HepG2 (cell line): ENCODE measurements around the gene OSGIN1. TPM values are rescaled to one million over a fixed set of nuclear protein-coding genes. Genes with fewer than 3 reads are reported as not detected.

Experiments
- ATAC-seq: fragments of 200-7000 bp; cut with Tn5 transposase; 3 replicates; pipeline ENCODE4 v1.9.1; 2020; ENCODE audit warnings: mild to moderate bottlenecking, moderate library complexity
- BruUV-seq: library from RNA; stranded (reverse); fragments of 400-500 nt; replicated peaks from 2 replicates; lab custom pipeline; 2021; lab: Mats Ljungman, UMichigan
- CTCF ChIA-PET: fragments of 300-600 bp; formaldehyde crosslinking; extraction: SDS; loops from one replicate; lab custom pipeline; 2021; ENCODE audit warnings: low total read pairs, inconsistent platforms, low intra/inter-chr PET ratio; lab: Yijun Ruan, JAX
- POLR2A ChIA-PET: fragments of 350-600 bp; sonication (Branson Sonifier 250); formaldehyde crosslinking; loops from one replicate; lab custom pipeline; 2020; ENCODE audit warnings: antibody characterized with exemption, inconsistent platforms; lab: Yijun Ruan, JAX
- DNase-seq: peaks from one replicate; pipeline ENCODE4 v3.0.0-alpha.2; 2015; ENCODE audit warnings: low spot score
- FAIRE-seq: peaks from 3 replicates; lab custom pipeline; 2011; peaks lifted over from hg19 to GRCh38; lab: Jason Lieb, UNC
- H2AFZ ChIP-seq: one replicate; pipeline ENCODE4 v1.6.1; 2011; ENCODE audit warnings: low read length, inconsistent platforms
- H3K27ac ChIP-seq: fragments of 300-600 bp; 3 replicates; pipeline ENCODE4 v1.8.0; 2011; ENCODE audit warnings: mixed run types, mild to moderate bottlenecking, mixed read lengths, low read length, inconsistent platforms; ENCODE audit not compliant: insufficient read depth; ENCODE audit errors: extremely low read length
- H3K27me3 ChIP-seq, 2 experiments: fragments of 200-600 bp in 1 of 2; 2 replicates in 1 of 2; 3 replicates in 1 of 2; pipeline versions ENCODE4 v1.6.0 to v1.8.0; 2011; ENCODE audit warnings: low read length in 2 of 2, mild to moderate bottlenecking in 2 of 2, moderate library complexity in 2 of 2, inconsistent platforms in 1 of 2; ENCODE audit not compliant: insufficient read depth in 2 of 2, control insufficient read depth in 1 of 2
- H3K36me3 ChIP-seq, 2 experiments: fragments of 200-600 bp in 1 of 2; replicated peaks in 1 of 2; 2 replicates in 1 of 2; 3 replicates in 1 of 2; pipeline versions ENCODE4 v1.5.1 to v1.8.0; 2011; ENCODE audit warnings: low read length in 2 of 2, inconsistent platforms in 1 of 2; ENCODE audit not compliant: insufficient read depth in 2 of 2, control insufficient read depth in 1 of 2
- H3K4me1 ChIP-seq: 2 replicates; pipeline ENCODE4 v1.5.1; 2012; ENCODE audit warnings: low read length, inconsistent platforms; ENCODE audit not compliant: insufficient read depth
- H3K4me2 ChIP-seq: 2 replicates; pipeline ENCODE4 v1.6.0; 2011; ENCODE audit warnings: low read depth, low read length, inconsistent platforms
- H3K4me3 ChIP-seq, 3 experiments: fragments of 200-600 bp in 1 of 3; sonication (generic), shearing (Covaris generic) in 1 of 3; replicated peaks in 1 of 3; 2 replicates each; pipeline ENCODE4 v1.5.1; 2011 to 2016; ENCODE audit warnings: low read length in 3 of 3, inconsistent platforms in 2 of 3, low read depth in 2 of 3, mild to moderate bottlenecking in 2 of 3, control low read depth in 1 of 3, mixed read lengths in 1 of 3; ENCODE audit not compliant: insufficient read depth in 1 of 3
- H3K79me2 ChIP-seq: one replicate; pipeline ENCODE4 v1.6.1; 2011; ENCODE audit warnings: low read length, inconsistent platforms; ENCODE audit not compliant: insufficient read depth
- H3K9ac ChIP-seq: 2 replicates; pipeline ENCODE4 v1.6.0; 2011; ENCODE audit warnings: mild to moderate bottlenecking, low read depth, low read length, inconsistent platforms; ENCODE audit not compliant: insufficient read depth
- H3K9me3 ChIP-seq: 2 replicates; pipeline ENCODE4 v1.5.1; 2012; ENCODE audit warnings: mild to moderate bottlenecking, low read length
- H4K20me1 ChIP-seq: 2 replicates; pipeline ENCODE4 v1.6.0; 2011; ENCODE audit warnings: inconsistent platforms, mild to moderate bottlenecking, low read length, moderate library complexity; ENCODE audit not compliant: insufficient read depth
- CCAR2 ChIP-seq: fragments of 200-400 bp; formaldehyde crosslinking; optimal IDR thresholded peaks from 2 replicates; pipeline ENCODE3; 2018; ENCODE audit warnings: low read depth, mild to moderate bottlenecking, low read length, moderate library complexity
- HDAC2 ChIP-seq: sonication (generic); formaldehyde crosslinking; IDR thresholded peaks from 2 replicates; pipeline ENCODE4 v1.4.0; 2020; ENCODE audit warnings: missing genetic modification reagents
- KAT7 ChIP-seq: IDR thresholded peaks from 2 replicates; pipeline ENCODE4 v1.6.1; 2018; ENCODE audit warnings: borderline replicate concordance, missing compliant biosample characterization
- MAFK ChIP-seq, 2 experiments: IDR thresholded peaks in 1 of 2; conservative IDR thresholded peaks in 1 of 2; 2 replicates each; pipeline ENCODE4 v1.6.1; 2011; ENCODE audit warnings: improper control_type of control experiment in 2 of 2, low read length in 2 of 2
- MED13 ChIP-seq: sonication (generic); formaldehyde crosslinking; IDR thresholded peaks from 2 replicates; pipeline ENCODE4 v1.5.0; 2020; ENCODE audit warnings: missing genetic modification reagents
- MEIS1 ChIP-seq: sonication (generic); formaldehyde crosslinking; IDR thresholded peaks from 2 replicates; pipeline ENCODE4 v1.9.0; 2021; ENCODE audit warnings: mild to moderate bottlenecking, missing genetic modification reagents, moderate library complexity, borderline replicate concordance
- PHF8 ChIP-seq: sonication (generic); formaldehyde crosslinking; IDR thresholded peaks from 2 replicates; pipeline ENCODE4 v1.5.0; 2020; ENCODE audit warnings: missing genetic modification reagents
- PLRG1 ChIP-seq: fragments of 450-650 bp; conservative IDR thresholded peaks from 2 replicates; pipeline ENCODE4 v1.6.1; 2016
- SIX4 ChIP-seq: sonication (generic); formaldehyde crosslinking; IDR thresholded peaks from 2 replicates; pipeline ENCODE4 v1.4.0; 2020; ENCODE audit warnings: missing genetic modification reagents
- SRF ChIP-seq: IDR thresholded peaks from 2 replicates; pipeline ENCODE4 v1.6.1; 2011; ENCODE audit warnings: mild to moderate bottlenecking, low read depth, low read length, moderate library complexity
- THAP11 ChIP-seq: IDR thresholded peaks from 2 replicates; pipeline ENCODE4 v1.6.1; 2016; ENCODE audit warnings: missing biosample characterization, missing genetic modification reagents
- ZNF530 ChIP-seq: sonication (generic); formaldehyde crosslinking; IDR thresholded peaks from 2 replicates; pipeline ENCODE4 v1.5.0; 2020; ENCODE audit warnings: low read depth, mild to moderate bottlenecking, missing genetic modification reagents
- ZNF577 ChIP-seq: sonication (generic); formaldehyde crosslinking; IDR thresholded peaks from 2 replicates; pipeline ENCODE4 v1.4.0; 2020; ENCODE audit warnings: mild to moderate bottlenecking, low read depth, missing genetic modification reagents, borderline replicate concordance
- ZNF83 ChIP-seq: sonication (generic); formaldehyde crosslinking; IDR thresholded peaks from 2 replicates; pipeline ENCODE4 v1.4.0; 2020; ENCODE audit warnings: missing genetic modification reagents, mild to moderate bottlenecking, borderline replicate concordance
- ZNF850 ChIP-seq: sonication (generic); formaldehyde crosslinking; conservative IDR thresholded peaks from 2 replicates; pipeline ENCODE4 v1.9.0; 2021; ENCODE audit warnings: mild to moderate bottlenecking, missing genetic modification reagents
- WGBS: methylation state at CpG from one replicate; pipeline ENCODE4 v1.1.6; 2017; ENCODE audit warnings: low lambda C conversion rate; 5-methylcytosine and 5-hydroxymethylcytosine counted together
- in situ Hi-C: cut with HindIII; loops from 2 replicates; pipeline ENCODE4 v1.10.0; 2017; ENCODE audit warnings: low pct_unique_long_range_greater_than_20kb; ENCODE audit not compliant: extremely low pct_ligation_motif_present
- intact Hi-C: fragments of 100-400 bp; cut with micrococcal nuclease; formaldehyde crosslinking; loops from one replicate; pipeline ENCODE4 v1.10.0; 2022; ENCODE audit not compliant: unreplicated experiment
- polyA plus RNA-seq, 8 experiments: library from polyadenylated mRNA; depleted of rRNA in 3 of 8; stranded (reverse) in 7 of 8; unstranded in 1 of 8; fragments of >200 nt; fragmentation: Illumina TruSeq in 4 of 8; extraction: Trizol in 4 of 8; gene quantifications; 2 replicates each; pipeline versions ENCODE4 v1.2.1 to v1.2.3, GENCODE V29; 2011 to 2016; ENCODE audit warnings: low read depth in 4 of 8, missing spikeins in 1 of 8, mixed read lengths in 1 of 8; ENCODE audit not compliant: insufficient read depth in 1 of 8
- total RNA-seq, 5 experiments: library from RNA; depleted of rRNA; stranded (reverse); fragments of >200 nt; fragmentation: Illumina TruSeq; extraction: Trizol; gene quantifications; 2 replicates each; pipeline ENCODE4 v1.2.3, GENCODE V29; 2016; ENCODE audit warnings: low read depth in 1 of 5
- TF ChIP-seq, protein P1 (sequence below): sonication (generic); formaldehyde crosslinking; IDR thresholded peaks from 2 replicates; pipeline ENCODE4 v1.5.0; 2020; ENCODE audit warnings: missing genetic modification reagents, mild to moderate bottlenecking, borderline replicate concordance
- TF ChIP-seq, protein P2 (sequence below): sonication (generic); formaldehyde crosslinking; IDR thresholded peaks from 2 replicates; pipeline ENCODE4 v1.5.0; 2020; ENCODE audit warnings: mild to moderate bottlenecking, missing genetic modification reagents, borderline replicate concordance

Gene OSGIN1
- total and polyA plus RNA-seq, 2 of the 13 experiments (the other 11 are each of a cell fraction or from before 2014, with no cell fraction given) = 20.5 to 27.1 TPM

DNA sequence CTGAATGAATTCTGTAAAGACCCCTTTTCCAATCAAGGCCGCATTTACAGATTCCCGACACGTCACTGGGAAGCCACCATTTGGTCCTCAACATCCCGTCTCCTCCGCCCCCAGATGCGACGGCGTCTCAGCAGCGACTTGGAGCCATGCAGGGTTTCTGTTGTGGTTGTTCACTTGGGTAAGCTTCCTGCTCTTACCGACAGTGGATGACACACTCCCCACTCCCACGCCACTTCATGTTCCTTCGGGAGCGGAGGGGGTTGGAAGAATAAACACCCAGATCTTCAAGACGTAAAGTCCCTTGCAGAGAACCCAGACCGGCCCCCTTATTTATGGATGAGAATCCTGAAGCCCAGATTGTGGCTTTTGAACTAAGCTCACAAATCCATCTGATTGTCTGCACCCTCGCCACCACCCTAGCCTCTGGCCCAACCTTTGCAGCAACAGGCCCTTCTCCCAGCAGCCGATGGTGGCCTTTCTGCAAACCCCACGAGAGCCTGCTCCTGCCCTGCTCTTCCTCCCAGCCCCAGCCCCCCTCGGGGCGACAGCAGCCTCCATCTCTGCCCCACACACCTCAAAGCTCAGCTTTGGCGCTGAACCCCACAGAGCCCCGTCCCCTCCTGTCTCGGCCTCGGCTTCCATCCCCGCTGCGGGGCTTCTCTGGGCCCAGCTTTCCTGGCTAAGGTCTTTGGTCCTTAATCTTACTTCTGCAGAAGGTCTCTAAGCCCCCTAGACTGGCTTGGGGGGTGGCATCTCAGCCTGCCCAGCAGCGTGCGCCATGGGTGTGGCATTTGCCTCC lies 19.0 kb upstream of the OSGIN1 start:
- Histone ChIP-seq H3K4me1 (peaks cover 40% of the 10 kb centered on the region), H4K20me1 (no peaks in the 10 kb centered on the region), H3K27me3 (peaks cover 7 to 72% of the 10 kb centered on the region in 2 experiments; a peak in 4 of 5 replicates), H3K4me3 (no peak overlapping the region), H3K4me2 (no peak overlapping the region), H3K9ac (no peak overlapping the region), H3K27ac (no peak overlapping the region), H3K36me3 (no peaks in the 10 kb centered on the region), H3K79me2 (no peaks in the 10 kb centered on the region), H3K9me3 (no peaks in the 10 kb centered on the region), H2AFZ (no peak overlapping the region)
- WGBS = 67% methylated on average over 28 of the region's 28 CpGs
- POLR2A ChIA-PET = interaction anchor here (1.1 to 3.9 kb wide), 3 partner anchors 9 to 23 kb away, joined by 3 to 16 read pairs (median 8); partner anchors contain the start of gene OSGIN1
- in situ Hi-C loops = no loop called here
- TF ChIP-seq SRF (no peak), ZNF850 (CRISPR knock-in tag) (no peak), PHF8 (CRISPR knock-in tag) (no peak), ZNF530 (CRISPR knock-in tag) (no peak), PLRG1 (no peak), SIX4 (no peak), THAP11 (no peak), MEIS1 (CRISPR knock-in tag) (no peak), HDAC2 (CRISPR knock-in tag) (no peak), MAFK (conservative IDR thresholded peaks at IDR 0.05 in 1 of 2, IDR thresholded peaks at IDR 0.05 in 1 of 2; ENCODE audit: low read length in 2 of 2) (no peak), KAT7 (CRISPR knock-in tag) (no peak), ZNF83 (CRISPR knock-in tag) (no peak), CCAR2 (no peak), MED13 (CRISPR knock-in tag) (no peak), ZNF577 (CRISPR knock-in tag) (no peak)
- TF ChIP-seq, protein P1, sequence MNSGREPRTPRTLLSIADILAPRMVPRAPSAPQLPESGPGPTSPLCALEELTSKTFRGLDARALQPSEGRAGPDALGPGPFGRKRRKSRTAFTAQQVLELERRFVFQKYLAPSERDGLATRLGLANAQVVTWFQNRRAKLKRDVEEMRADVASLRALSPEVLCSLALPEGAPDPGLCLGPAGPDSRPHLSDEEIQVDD (CRISPR knock-in tag) = no peak
- TF ChIP-seq, protein P2, sequence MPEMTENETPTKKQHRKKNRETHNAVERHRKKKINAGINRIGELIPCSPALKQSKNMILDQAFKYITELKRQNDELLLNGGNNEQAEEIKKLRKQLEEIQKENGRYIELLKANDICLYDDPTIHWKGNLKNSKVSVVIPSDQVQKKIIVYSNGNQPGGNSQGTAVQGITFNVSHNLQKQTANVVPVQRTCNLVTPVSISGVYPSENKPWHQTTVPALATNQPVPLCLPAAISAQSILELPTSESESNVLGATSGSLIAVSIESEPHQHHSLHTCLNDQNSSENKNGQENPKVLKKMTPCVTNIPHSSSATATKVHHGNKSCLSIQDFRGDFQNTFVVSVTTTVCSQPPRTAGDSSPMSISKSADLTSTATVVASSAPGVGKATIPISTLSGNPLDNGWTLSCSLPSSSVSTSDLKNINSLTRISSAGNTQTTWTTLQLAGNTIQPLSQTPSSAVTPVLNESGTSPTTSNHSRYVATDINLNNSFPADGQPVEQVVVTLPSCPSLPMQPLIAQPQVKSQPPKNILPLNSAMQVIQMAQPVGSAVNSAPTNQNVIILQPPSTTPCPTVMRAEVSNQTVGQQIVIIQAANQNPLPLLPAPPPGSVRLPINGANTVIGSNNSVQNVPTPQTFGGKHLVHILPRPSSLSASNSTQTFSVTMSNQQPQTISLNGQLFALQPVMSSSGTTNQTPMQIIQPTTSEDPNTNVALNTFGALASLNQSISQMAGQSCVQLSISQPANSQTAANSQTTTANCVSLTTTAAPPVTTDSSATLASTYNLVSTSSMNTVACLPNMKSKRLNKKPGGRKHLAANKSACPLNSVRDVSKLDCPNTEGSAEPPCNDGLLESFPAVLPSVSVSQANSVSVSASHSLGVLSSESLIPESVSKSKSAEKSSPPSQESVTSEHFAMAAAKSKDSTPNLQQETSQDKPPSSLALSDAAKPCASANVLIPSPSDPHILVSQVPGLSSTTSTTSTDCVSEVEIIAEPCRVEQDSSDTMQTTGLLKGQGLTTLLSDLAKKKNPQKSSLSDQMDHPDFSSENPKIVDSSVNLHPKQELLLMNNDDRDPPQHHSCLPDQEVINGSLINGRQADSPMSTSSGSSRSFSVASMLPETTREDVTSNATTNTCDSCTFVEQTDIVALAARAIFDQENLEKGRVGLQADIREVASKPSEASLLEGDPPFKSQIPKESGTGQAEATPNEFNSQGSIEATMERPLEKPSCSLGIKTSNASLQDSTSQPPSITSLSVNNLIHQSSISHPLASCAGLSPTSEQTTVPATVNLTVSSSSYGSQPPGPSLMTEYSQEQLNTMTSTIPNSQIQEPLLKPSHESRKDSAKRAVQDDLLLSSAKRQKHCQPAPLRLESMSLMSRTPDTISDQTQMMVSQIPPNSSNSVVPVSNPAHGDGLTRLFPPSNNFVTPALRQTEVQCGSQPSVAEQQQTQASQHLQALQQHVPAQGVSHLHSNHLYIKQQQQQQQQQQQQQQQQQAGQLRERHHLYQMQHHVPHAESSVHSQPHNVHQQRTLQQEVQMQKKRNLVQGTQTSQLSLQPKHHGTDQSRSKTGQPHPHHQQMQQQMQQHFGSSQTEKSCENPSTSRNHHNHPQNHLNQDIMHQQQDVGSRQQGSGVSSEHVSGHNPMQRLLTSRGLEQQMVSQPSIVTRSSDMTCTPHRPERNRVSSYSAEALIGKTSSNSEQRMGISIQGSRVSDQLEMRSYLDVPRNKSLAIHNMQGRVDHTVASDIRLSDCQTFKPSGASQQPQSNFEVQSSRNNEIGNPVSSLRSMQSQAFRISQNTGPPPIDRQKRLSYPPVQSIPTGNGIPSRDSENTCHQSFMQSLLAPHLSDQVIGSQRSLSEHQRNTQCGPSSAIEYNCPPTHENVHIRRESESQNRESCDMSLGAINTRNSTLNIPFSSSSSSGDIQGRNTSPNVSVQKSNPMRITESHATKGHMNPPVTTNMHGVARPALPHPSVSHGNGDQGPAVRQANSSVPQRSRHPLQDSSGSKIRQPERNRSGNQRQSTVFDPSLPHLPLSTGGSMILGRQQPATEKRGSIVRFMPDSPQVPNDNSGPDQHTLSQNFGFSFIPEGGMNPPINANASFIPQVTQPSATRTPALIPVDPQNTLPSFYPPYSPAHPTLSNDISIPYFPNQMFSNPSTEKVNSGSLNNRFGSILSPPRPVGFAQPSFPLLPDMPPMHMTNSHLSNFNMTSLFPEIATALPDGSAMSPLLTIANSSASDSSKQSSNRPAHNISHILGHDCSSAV (CRISPR knock-in tag) = no peak
- CTCF ChIA-PET = no interaction called here
- no TSS peak for BruUV-seq
- ATAC-seq (no peak), DNase-seq (no peak), FAIRE-seq (no peak)
- intact Hi-C loops = no loop called here
